C4-2B (cell line): ENCODE data around the gene RPTOR.
"Not testable (repeated sequence)": the region's sequence is repeated elsewhere in the genome, so short reads cannot be mapped to it uniquely, and the experiment has no call there.

Experiments used
- H3K27ac ChIP-seq: fragments of 450-650 bp; 2 replicates; pipeline ENCODE4 v1.5.1; 2017
- CTCF ChIP-seq: fragments of 450-650 bp; conservative IDR thresholded peaks from 2 replicates; pipeline ENCODE4 v1.5.1; 2017; ENCODE audit warnings: mild to moderate bottlenecking
- ZFX ChIP-seq: fragments of 450-650 bp; IDR thresholded peaks from 2 replicates; pipeline ENCODE4 v1.6.1; 2017

The RPTOR gene

GRCh38 chr17:80621997-80622357 is 77.3 kb downstream of the RPTOR start:
- H3K27ac ChIP-seq = no peak overlapping the region
- TF ChIP-seq CTCF = no peak
- TF ChIP-seq ZFX = no peak

DNA sequence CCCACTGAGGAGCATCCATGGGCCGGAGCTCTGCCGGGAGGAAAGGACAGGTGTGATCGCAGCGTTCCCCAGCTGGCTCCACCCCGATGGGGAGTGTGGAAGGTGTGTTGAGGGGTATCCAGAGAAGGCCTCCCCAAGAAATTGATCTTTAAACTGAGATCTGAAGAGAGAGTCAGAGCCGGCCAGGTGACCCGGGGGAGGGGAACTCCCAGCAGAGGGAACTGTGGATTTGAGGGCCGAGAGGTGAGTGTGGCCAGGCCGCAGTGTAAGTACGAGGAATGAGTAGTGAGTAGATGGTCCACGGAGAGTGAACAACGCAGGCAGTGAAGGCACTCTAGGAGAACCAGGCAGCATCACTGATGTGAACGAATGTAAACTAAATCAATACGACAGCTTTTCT is 80.2 kb downstream of the RPTOR start:
- no peak for TF ChIP-seq ZFX
- no peak for TF ChIP-seq CTCF
- no peak overlapping the region for H3K27ac ChIP-seq

DNA sequence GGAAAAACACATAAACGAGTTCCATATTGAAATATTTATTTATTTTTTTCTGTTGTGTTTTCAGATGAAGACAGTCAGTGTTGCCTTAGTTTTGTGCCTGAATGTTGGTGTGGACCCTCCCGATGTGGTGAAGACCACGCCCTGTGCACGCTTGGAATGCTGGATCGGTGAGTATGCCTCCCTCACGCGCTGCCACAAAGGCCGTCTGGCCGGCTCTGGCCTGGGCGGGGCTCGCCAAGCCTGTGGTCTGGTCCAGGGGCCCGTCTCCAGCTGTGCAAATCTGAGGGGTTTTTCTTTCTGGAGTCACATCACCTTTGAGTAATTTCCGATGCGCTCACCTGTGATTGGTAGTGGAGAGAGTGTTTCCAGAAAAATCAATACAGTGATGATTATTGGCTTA is 81.0 kb downstream of the RPTOR start:
- H3K27ac ChIP-seq = no peak overlapping the region
- TF ChIP-seq ZFX = no peak

DNA sequence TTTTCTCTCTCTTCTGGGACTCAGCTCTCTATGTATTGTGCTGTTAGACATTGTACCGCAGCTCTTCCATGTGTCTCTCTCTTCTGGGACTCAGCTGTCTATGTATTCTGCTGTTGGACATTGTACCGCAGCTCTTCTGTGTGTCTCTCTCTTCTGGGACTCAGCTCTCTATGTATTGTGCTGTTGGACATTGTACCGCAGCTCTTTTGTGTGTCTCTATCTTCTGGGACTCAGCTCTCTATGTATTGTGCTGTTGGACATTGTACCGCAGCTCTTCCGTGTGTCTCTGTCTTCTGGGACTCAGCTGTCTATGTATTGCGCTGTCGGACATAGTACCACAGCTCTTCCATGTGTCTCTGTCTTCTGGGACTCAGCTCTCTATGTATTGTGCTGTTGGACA is 84.2 kb downstream of the RPTOR start:
- H3K27ac ChIP-seq = not testable (repeated sequence)

- TF ChIP-seq CTCF (no peak), ZFX (no peak)
- H3K27ac ChIP-seq = no peak overlapping the region
These were observed 84.8 kb downstream of the RPTOR start for GRCh38 chr17:80629298-80630028.

DNA sequence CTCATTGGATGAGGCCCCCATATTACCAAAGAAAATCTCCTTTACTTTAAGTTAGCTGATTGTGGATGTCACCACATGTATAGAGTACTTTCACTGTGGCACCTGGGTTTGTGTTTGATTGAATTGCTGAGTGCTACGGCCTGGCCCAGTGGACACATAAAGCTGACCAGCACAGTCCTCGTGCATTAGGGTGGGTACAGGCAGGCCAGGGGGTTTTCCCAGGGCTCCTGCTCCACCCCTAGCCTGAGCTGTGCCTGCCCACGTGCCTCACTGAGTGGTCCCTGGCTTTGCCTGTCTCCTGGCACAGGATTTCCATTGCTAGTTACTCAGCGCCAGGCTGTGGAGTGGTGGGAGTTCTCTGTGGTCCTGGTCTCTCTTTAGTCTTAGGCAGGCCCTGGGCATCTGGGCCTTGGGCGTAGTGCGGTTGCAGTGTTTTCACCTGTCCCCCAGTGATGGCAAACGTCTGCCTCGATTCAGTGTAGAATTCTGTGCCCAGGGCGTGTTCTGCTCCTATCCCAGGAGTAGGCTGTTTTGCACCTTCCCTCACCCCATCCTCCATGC is 86.0 kb downstream of the RPTOR start:
- H3K27ac ChIP-seq = no peak overlapping the region
- no peak for TF ChIP-seq CTCF
- TF ChIP-seq ZFX = no peak

GRCh38 chr17:80631142-80632045 is 86.8 kb downstream of the RPTOR start:
- TF ChIP-seq ZFX (no peak), CTCF (no peak)
- no peak overlapping the region for H3K27ac ChIP-seq

GRCh38 chr17:80632046-80632581 is 87.5 kb downstream of the RPTOR start:
- H3K27ac ChIP-seq = no peak overlapping the region
- TF ChIP-seq CTCF (no peak), ZFX (no peak)
